Measurements from ENCODE around the gene OIP5. TPM values are rescaled to one million over a fixed set of nuclear protein-coding genes. Genes with fewer than 3 reads are reported as not detected.
"Not testable (repeated sequence)": the region's sequence is repeated elsewhere in the genome, so short reads cannot be mapped to it uniquely, and the experiment has no call there.

Gene OIP5
- total and polyA plus RNA-seq, 5 donors from 2014 or later: 0.94 to 5.0 (median 1.4) TPM

DNA sequence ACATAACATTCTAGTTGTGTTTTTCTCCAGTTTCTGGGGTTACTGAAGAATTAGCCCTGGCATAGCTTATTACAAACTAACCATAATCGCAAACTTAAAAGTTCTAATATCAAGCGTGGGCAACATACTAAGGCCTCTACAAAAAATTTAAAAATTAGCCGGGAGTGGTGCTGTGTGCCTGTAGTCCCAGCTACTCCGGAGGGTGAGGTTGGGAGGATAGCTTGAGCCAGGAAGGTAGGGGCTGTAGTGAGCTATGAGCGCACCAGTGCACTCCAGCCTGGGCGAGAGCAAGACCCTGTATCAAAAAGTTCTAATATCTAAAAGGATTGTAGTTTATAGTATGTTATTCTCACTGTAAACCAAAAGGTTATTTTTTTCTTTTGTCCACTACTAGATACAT, 1.1 kb downstream of the OIP5 start:
- peak overlapping the region in 2 of 3 donors; percentile 94 to 96 for H3K27ac Mint-ChIP-seq
- DNase-seq: no peak
- peak overlapping the region; percentile 92 to 100 (median 98) for H3K4me3 Mint-ChIP-seq
- H3K4me3 ChIP-seq (ENCODE audit: low read depth, low read length): peak overlapping the region; percentile 98
- no peaks in the 10 kb centered on the region for H3K27me3 ChIP-seq (ENCODE audit: control insufficient read depth, insufficient read depth, low read length)
- H3K27me3 Mint-ChIP-seq: no peaks in the 10 kb centered on the region
- H3K36me3 Mint-ChIP-seq: no peaks in the 10 kb centered on the region
- no peaks in the 10 kb centered on the region for H3K36me3 ChIP-seq (ENCODE audit: control insufficient read depth, insufficient read depth, low read length)
- H3K9me3 Mint-ChIP-seq: no peaks in the 10 kb centered on the region
- no peaks in the 10 kb centered on the region for H3K9me3 ChIP-seq (ENCODE audit: control insufficient read depth in 2 of 2, low read length in 2 of 2)
- peak overlapping the region; percentile 55 for H3K27ac ChIP-seq (ENCODE audit: insufficient read depth, low read length, poor library complexity, severe bottlenecking)
- ATAC-seq (ENCODE audit: low read depth in 2 of 2): no peak
- peaks cover 14 to 37% (median 25%) of the 10 kb centered on the region in 4 donors for H3K4me1 Mint-ChIP-seq
- H3K4me1 ChIP-seq (ENCODE audit: control insufficient read depth, insufficient read depth, low read length, poor library complexity, severe bottlenecking): peaks cover 26% of the 10 kb centered on the region

DNA sequence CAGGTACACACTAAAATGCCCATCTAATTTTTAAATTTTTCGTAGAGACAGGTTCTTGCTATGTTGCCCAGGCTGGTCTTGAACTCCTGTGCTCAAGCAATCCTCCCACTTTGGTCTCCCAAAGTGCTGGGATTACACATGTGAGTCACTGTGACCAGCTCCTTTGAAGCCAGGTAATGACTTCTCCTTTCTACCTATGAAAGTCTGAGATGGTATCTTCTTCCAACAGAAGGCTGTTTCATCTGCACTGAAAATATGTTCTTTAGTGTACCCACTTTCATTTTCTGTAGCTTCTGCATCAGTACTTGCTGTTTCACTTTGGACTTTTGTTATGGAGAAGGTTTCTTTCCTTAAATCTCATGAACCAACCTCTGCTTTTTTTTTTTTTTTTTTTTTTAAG, 8.8 kb downstream of the OIP5 start:
- Histone ChIP-seq H3K9me3 (ENCODE audit: control insufficient read depth in 2 of 2, low read length in 2 of 2) (no peaks in the 10 kb centered on the region), H3K4me1 (ENCODE audit: control insufficient read depth, insufficient read depth, low read length, poor library complexity, severe bottlenecking) (no peaks in the 10 kb centered on the region), H3K4me3 (ENCODE audit: low read depth, low read length) (no peak overlapping the region), H3K27me3 (ENCODE audit: control insufficient read depth, insufficient read depth, low read length) (no peaks in the 10 kb centered on the region), H3K27ac (ENCODE audit: insufficient read depth, low read length, poor library complexity, severe bottlenecking) (no peak overlapping the region), H3K36me3 (ENCODE audit: control insufficient read depth, insufficient read depth, low read length) (no peaks in the 10 kb centered on the region)
- ATAC-seq (ENCODE audit: low read depth in 2 of 2): no peak
- Mint-ChIP-seq H3K27me3 (no peaks in the 10 kb centered on the region), H3K9me3 (no peaks in the 10 kb centered on the region), H3K4me1 (peaks cover 0 to 11% (median 8%) of the 10 kb centered on the region in 4 donors), H3K4me3 (peak overlapping the region in 2 of 4 donors; percentile 15 to 35), H3K36me3 (no peaks in the 10 kb centered on the region), H3K27ac (peak overlapping the region in 1 of 3 donors; percentile 8)
- peak in 1 of 3 donors; percentile 59 for DNase-seq

DNA sequence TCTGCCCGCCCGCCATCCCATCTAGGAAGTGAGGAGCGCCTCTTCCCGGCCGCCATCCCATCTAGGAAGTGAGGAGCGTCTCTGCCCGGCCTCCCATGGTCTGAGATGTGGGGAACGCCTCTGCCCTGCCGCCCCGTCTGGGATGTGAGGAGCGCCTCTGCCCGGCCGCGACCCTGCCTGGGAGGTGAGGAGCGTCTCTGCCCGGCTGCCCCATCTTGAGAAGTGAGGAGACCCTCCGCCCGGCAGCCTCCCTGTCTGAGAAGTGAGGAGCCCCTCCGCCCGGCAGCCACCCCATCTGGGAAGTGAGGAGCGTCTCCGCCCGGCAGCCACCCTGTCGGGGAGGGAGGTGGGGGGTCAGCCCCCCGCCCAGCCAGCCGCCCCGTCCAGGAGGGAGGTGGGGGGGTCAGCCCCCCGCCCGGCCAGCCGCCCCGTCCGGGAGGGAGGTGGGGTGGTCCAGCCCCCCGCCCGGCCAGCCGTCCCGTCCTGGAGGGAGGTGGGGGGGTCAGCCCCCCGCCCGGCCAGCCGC, 11.5 kb downstream of the OIP5 start:
- ATAC-seq (ENCODE audit: low read depth in 2 of 2); H3K36me3 Mint-ChIP-seq; H3K27ac Mint-ChIP-seq; H3K9me3 ChIP-seq (ENCODE audit: control insufficient read depth in 2 of 2, low read length in 2 of 2); H3K4me1 ChIP-seq (ENCODE audit: control insufficient read depth, insufficient read depth, low read length, poor library complexity, severe bottlenecking); H3K9me3 Mint-ChIP-seq; H3K4me1 Mint-ChIP-seq; H3K4me3 Mint-ChIP-seq; H3K36me3 ChIP-seq (ENCODE audit: control insufficient read depth, insufficient read depth, low read length); H3K27me3 Mint-ChIP-seq; H3K27ac ChIP-seq (ENCODE audit: insufficient read depth, low read length, poor library complexity, severe bottlenecking); H3K4me3 ChIP-seq (ENCODE audit: low read depth, low read length); DNase-seq; H3K27me3 ChIP-seq (ENCODE audit: control insufficient read depth, insufficient read depth, low read length): not testable (repeated sequence)

DNA sequence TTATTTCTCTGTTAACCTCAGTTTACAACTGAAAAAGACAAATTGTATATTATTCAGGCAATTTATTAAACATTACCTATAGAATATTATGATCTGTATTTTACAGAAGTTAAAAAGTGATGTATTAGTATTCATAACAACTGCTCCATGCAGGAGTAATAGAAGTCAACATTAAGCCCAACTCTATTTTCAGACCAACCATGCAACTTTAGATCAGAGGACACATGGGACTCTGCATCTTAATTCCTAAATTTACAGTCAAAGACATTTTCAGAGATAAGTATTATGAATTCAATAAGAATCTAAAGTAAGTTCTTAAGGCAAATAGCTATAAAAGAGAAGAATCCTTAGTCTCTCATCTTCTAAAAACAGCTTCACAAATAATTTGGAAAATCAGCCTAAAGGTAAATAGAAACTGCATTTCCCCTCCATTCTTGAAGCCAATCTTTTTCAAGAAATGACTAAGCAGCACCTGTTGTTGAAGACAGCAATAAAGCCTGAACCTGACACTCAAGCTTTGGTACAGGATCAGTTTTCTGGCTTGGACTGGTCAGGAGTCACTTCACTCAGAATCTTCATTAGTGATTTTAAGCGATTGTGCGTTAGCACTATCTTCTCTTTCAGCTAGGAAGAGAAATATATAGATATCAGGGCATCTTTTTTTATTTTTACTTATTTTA, 23.0 kb downstream of the OIP5 start:
- no peak overlapping the region for H3K27ac ChIP-seq (ENCODE audit: insufficient read depth, low read length, poor library complexity, severe bottlenecking)
- no peak for ATAC-seq (ENCODE audit: low read depth in 2 of 2)
- H3K36me3 ChIP-seq (ENCODE audit: control insufficient read depth, insufficient read depth, low read length): peaks cover 9% of the 10 kb centered on the region
- peak in 1 of 3 donors; percentile 17 for DNase-seq
- H3K4me1 ChIP-seq (ENCODE audit: control insufficient read depth, insufficient read depth, low read length, poor library complexity, severe bottlenecking): no peaks in the 10 kb centered on the region
- no peaks in the 10 kb centered on the region for H3K27me3 Mint-ChIP-seq
- no peaks in the 10 kb centered on the region for H3K9me3 ChIP-seq (ENCODE audit: control insufficient read depth in 2 of 2, low read length in 2 of 2)
- no peak overlapping the region for H3K27ac Mint-ChIP-seq
- H3K27me3 ChIP-seq (ENCODE audit: control insufficient read depth, insufficient read depth, low read length): no peaks in the 10 kb centered on the region
- no peak overlapping the region for H3K4me3 ChIP-seq (ENCODE audit: low read depth, low read length)
- no peak overlapping the region for H3K4me3 Mint-ChIP-seq
- H3K4me1 Mint-ChIP-seq: peaks cover 5 to 10% (median 8%) of the 10 kb centered on the region in 4 donors
- no peaks in the 10 kb centered on the region for H3K9me3 Mint-ChIP-seq
- H3K36me3 Mint-ChIP-seq: peaks cover 9% of the 10 kb centered on the region

DNA sequence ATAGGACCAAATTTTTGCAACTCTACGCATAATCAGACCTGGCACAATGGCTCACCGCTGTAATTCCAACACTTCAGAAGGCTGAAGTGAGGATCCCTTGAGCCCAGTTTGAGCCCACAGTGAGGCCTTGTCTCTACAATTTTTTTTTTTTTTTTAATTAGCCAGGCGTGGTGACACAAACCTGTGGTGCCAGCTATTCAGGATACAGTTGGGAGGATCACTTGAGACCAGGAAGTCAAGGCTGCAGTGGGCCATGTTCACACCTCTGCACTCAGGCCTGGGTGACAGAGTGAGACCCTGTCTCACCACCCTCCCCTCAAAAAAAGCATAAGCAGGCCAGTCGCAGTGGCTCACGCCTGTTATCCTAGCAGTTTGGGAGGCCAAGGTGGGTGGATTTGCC, 24.7 kb downstream of the OIP5 start:
- Mint-ChIP-seq H3K4me1 (peaks cover 8 to 19% (median 14%) of the 10 kb centered on the region in 4 donors), H3K9me3 (no peaks in the 10 kb centered on the region), H3K27ac (no peak overlapping the region), H3K27me3 (no peaks in the 10 kb centered on the region), H3K36me3 (peaks cover 3% of the 10 kb centered on the region), H3K4me3 (no peak overlapping the region)
- Histone ChIP-seq H3K9me3 (ENCODE audit: control insufficient read depth in 2 of 2, low read length in 2 of 2) (no peaks in the 10 kb centered on the region), H3K4me3 (ENCODE audit: low read depth, low read length) (no peak overlapping the region), H3K36me3 (ENCODE audit: control insufficient read depth, insufficient read depth, low read length) (peaks cover 10% of the 10 kb centered on the region), H3K27ac (ENCODE audit: insufficient read depth, low read length, poor library complexity, severe bottlenecking) (no peak overlapping the region), H3K4me1 (ENCODE audit: control insufficient read depth, insufficient read depth, low read length, poor library complexity, severe bottlenecking) (no peaks in the 10 kb centered on the region), H3K27me3 (ENCODE audit: control insufficient read depth, insufficient read depth, low read length) (no peaks in the 10 kb centered on the region)
- DNase-seq: no peak
- no peak for ATAC-seq (ENCODE audit: low read depth in 2 of 2)

DNA sequence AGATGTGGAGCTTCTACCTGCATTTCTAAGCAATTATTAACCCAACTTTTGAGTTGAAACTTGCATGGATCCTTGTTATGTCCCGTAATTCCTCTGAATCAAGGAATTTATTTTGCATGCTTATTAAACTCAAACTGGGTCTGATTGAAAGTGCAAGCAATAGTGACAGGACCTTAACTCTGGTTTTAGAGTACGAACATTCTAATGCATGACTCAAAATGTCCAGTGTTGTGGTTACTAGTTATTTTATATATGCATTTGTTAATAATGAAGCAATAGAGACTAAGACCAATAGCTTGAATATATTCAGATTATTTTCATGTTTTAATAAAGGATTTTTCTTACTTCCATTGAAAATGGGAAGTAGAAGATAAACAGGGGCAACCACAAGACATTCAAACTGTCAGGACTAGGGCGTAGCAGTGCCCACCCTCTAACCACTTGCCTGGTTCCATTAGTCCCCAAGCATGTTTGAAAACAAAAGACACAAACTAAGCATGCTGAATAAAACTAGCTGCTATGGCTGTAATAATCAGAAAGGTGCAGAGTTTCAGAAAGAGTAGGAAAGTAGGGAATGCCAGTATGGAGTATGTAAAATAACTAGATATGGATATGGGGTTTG, 28.1 kb downstream of the OIP5 start:
- no peak overlapping the region for H3K27ac ChIP-seq (ENCODE audit: insufficient read depth, low read length, poor library complexity, severe bottlenecking)
- no peak overlapping the region for H3K4me3 ChIP-seq (ENCODE audit: low read depth, low read length)
- peak overlapping the region in 2 of 3 donors; percentile 16 to 56 for H3K27ac Mint-ChIP-seq
- peaks cover 14 to 35% (median 28%) of the 10 kb centered on the region in 4 donors for H3K4me1 Mint-ChIP-seq
- DNase-seq (no peak), ATAC-seq (ENCODE audit: low read depth in 2 of 2) (no peak)
- peaks cover 6% of the 10 kb centered on the region for H3K36me3 Mint-ChIP-seq
- H3K36me3 ChIP-seq (ENCODE audit: control insufficient read depth, insufficient read depth, low read length): peaks cover 13% of the 10 kb centered on the region
- H3K27me3 Mint-ChIP-seq: no peaks in the 10 kb centered on the region
- no peak overlapping the region for H3K4me3 Mint-ChIP-seq
- no peaks in the 10 kb centered on the region for H3K9me3 Mint-ChIP-seq
- H3K4me1 ChIP-seq (ENCODE audit: control insufficient read depth, insufficient read depth, low read length, poor library complexity, severe bottlenecking): no peaks in the 10 kb centered on the region
- no peaks in the 10 kb centered on the region for H3K9me3 ChIP-seq (ENCODE audit: control insufficient read depth in 2 of 2, low read length in 2 of 2)
- H3K27me3 ChIP-seq (ENCODE audit: control insufficient read depth, insufficient read depth, low read length): no peaks in the 10 kb centered on the region

DNA sequence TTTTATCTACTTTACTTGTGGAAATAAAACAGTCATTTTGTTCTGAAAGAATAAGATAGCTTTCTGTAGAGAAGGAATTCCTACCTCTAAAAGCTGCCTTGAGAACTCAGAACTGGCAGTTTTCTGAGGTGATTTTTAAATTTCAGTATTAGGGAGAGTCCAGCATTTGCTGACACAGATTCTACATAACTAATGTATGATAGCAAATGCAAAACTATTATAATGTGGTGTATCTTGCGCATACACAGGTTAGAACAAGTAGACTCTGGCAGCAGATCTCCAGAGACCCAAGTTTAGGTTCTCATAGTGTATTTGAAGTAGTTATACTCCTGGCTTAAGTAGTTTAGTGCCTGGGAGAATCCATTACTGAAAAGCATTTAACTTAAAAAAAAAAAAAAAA, 30.8 kb downstream of the OIP5 start:
- DNase-seq (no peak), ATAC-seq (ENCODE audit: low read depth in 2 of 2) (no peak)
- H3K27ac Mint-ChIP-seq: peak overlapping the region in 1 of 3 donors; percentile 81
- H3K4me3 Mint-ChIP-seq: no peak overlapping the region
- Histone ChIP-seq H3K27me3 (ENCODE audit: control insufficient read depth, insufficient read depth, low read length) (no peaks in the 10 kb centered on the region), H3K4me3 (ENCODE audit: low read depth, low read length) (no peak overlapping the region), H3K36me3 (ENCODE audit: control insufficient read depth, insufficient read depth, low read length) (peaks cover 34% of the 10 kb centered on the region), H3K4me1 (ENCODE audit: control insufficient read depth, insufficient read depth, low read length, poor library complexity, severe bottlenecking) (no peaks in the 10 kb centered on the region), H3K9me3 (ENCODE audit: control insufficient read depth in 2 of 2, low read length in 2 of 2) (no peaks in the 10 kb centered on the region), H3K27ac (ENCODE audit: insufficient read depth, low read length, poor library complexity, severe bottlenecking) (no peak overlapping the region)
- H3K9me3 Mint-ChIP-seq: no peaks in the 10 kb centered on the region
- no peaks in the 10 kb centered on the region for H3K27me3 Mint-ChIP-seq
- H3K4me1 Mint-ChIP-seq: peaks cover 14 to 35% (median 28%) of the 10 kb centered on the region in 4 donors
- H3K36me3 Mint-ChIP-seq: peaks cover 6% of the 10 kb centered on the region

All from CD4-positive, CD25-positive, alpha-beta regulatory T cell (primary cell).